DND-41 (cell line): Measurements from ENCODE around the gene MESD.

ENCODE experiments used
- CTCF ChIP-seq: IDR thresholded peaks from 2 replicates; pipeline ENCODE4 v1.5.1; 2012; ENCODE audit warnings: borderline replicate concordance, low read length, moderate library complexity, mild to moderate bottlenecking; ENCODE audit not compliant: poor library complexity, severe bottlenecking; ENCODE audit errors: extremely low read depth
- EZH2 ChIP-seq: IDR thresholded peaks from 3 replicates; pipeline ENCODE4 v1.6.1; 2012; ENCODE audit warnings: borderline replicate concordance, low read depth, mild to moderate bottlenecking, moderate library complexity, low read length, inconsistent platforms; ENCODE audit not compliant: severe bottlenecking

- TF ChIP-seq EZH2 (no peak), CTCF (no peak)
Measured at GRCh38 chr15:80926126-80926525, 63.5 kb downstream of the MESD start.
